GM18517 (cell line): Measurements from ENCODE around the gene CA6.
"Not testable (repeated sequence)": the region's sequence is repeated elsewhere in the genome, so short reads cannot be mapped to it uniquely, and the experiment has no call there.

Source experiments
- ATAC-seq: cut with Tn5 transposase; IDR thresholded peaks from one replicate; pipeline ENCODE4 v1.9.1; 2021; ENCODE audit warnings: mild to moderate bottlenecking, moderate library complexity; ENCODE audit not compliant: unreplicated experiment

The CA6 gene

DNA sequence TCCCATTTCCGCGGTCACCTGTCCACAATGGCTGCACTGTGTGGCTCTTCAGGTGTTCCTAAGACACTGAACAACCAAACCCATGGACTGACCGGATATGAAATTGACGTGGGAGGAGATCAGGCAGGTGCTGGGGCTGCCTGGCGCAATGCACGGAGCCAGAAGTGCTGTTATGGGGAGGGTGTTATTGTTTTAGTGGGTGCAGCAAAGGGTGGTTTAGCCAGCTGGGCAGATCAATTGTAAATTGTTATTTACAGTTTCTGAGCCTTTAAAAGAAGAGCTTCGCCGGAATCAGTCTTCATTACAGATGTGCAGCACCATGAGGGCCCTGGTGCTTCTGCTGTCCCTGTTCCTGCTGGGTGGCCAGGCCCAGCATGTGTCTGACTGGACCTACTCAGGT, at the start of gene CA6:
Gene CA6 (plus strand): TSS at position 301 of the 400 bp plus-strand sequence. CDS start 19 bp downstream, at position 320.
- ATAC-seq, result no peak

DNA sequence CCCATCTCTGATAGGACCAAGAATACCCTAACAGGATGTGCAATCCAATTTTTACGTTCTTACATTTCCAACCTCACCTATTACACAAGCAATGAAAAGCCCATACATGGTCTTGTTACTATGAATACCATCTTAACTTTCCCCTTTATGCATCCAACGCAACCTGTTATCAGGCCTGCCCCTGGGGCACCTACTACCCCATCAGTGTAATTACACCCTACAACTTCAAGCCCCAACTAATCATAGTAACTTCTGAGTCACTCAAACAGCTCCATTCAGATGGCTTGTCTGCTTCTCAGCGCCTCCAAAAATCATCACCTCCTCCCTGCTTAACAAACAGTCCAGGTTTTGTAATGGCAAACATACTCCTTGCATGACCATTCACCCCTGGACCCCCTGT, 48.9 kb upstream of the CA6 start:
- not testable (repeated sequence) for ATAC-seq

DNA sequence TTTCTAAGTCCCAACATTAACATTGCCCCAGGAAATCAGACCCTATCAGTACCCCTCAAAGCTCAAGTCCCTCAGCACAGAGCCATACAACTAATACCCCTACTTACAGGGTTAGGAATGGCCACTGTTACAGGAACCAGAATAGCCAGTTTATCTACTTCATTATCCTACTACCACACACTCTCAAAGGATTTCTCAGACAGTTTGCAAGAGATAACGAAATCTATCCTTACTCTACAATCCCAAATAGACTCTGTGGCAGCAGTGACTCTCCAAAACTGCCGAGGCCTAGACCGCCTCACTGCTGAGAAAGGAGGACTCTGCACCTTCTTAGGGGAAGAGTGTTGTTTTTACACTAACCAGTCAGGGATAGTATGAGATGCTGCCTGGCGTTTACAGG, 48.2 kb upstream of the CA6 start:
- not testable (repeated sequence) for ATAC-seq

DNA sequence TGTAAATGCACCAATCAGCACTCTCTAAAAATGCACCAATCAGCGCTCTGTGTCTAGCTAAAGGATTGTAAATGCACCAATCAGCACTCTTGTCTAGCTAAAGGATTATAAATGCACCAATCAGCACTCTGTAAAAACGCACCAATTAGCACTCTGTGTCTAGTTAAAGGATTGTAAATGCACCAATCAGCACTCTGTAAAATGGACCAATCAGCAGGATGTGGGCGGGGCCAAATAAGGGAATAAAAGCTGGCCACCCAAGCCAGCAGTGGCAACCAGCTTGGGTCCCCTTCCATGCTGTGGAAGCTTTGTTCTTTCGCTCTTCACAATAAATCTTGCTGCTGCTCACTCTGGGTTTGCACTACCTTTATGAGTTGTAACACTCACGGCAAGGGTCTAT, 47.2 kb upstream of the CA6 start:
- ATAC-seq, result not testable (repeated sequence)

DNA sequence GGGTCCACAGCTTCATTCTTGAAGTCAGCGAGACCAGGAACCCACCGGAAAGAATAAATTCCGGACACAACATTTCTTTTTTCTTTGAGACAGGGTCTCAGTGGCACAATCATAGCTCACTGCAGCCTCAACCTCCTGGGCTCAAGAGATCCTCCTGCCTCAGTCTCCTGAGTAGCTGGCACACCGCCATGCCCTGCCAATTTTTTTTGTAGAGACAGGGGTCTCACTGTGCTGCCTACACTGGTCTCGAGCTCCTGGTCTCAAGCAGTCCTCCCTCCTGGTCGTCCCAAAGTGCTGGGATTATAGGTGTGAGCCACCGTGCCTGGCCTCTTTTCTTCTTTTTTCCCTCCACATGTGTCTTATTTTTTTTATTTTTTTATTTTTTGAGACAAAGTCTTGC, 46.6 kb upstream of the CA6 start:
- no peak for ATAC-seq

DNA sequence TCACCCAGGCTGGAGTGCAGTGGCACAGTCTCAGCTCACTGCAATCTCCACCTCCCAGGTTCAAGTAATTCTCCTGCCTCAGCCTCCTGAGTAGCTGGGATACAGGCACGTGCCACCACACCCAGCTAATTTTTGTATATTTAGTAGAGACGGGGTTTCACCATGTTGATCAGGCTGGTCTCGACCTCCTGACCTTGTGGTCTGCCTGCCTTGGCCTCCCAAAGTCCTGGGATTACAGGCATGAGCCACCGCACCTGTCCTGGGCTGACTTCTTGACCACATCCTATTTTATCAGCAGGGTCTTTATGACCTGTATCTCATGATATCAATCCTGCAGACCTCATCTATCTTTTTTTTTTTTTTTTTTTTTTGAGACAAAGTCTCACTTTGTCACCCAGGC, 45.0 kb upstream of the CA6 start:
- not testable (repeated sequence) for ATAC-seq

DNA sequence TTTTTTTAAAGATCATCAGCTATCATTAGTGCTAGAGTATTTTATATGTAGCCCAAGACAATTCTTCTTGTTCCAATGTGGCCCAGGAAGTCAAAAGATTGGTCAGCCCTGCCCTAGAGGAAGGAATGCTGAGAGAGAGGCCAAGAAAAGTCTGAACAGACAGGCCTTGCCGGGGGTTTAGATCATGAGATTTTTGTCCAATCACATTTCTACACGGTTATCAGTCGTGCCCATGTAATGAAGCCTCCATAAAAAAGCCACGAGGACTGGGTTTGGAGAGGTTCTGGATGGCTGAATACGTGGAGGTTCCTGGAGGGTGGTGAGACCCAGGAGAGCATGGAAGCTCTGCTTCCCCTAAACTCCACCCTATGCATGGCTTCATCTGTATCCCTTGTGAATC, 42.9 kb upstream of the CA6 start:
- no peak for ATAC-seq

DNA sequence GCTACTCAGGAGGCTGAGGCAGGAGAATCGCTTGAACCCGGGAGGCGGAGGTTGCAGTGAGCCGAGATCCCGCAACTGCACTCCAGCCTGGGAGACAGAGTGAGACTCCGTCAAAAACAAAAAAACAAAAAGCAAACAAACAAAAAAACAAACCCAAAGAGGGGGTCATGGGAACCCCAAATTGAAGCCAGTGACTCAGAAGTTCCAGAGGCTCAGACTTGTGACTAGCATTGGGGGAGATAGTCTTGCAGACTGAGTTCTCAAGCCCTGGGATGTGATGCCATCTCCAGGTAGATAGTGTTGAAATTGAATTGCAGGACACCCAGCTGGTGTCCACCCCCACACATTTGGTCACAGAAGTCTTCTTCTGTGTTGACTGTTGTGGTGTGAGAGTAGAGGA, 42.3 kb upstream of the CA6 start:
- no peak for ATAC-seq

DNA sequence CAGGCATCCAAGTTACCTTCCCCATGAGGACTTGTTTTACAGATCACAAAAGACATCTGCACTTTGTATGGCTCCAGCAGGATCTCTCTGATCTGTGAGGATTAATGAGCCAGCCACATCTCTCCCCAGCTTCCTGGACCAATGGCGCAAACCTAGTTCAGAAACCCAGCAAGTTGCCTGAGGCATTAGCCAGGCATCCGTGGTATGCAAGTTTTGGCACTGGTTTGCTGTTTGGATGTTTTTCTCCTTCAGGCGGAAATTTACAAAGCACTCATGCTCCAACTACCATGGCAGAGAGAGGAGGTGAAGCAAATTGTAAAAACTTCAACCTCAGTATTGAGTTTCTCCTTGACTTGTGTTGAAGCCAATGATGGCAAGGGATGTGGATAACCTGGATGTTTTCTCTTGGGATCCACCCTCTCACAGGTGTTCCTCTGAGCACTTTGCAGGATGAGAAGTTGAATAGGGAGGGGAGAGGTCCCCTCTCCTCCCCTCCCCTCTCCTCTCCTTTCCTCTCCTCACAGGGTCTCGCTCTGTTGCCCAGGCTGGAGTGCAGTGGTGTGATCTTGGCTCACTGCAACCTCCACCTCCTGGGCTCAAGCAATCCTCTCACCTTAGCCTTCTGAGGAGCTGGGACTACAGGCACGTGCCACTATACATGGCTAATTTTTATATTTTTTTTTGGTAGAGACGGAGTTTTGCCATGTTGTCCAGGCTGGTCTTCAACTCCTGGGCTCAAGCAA, 41.6 kb upstream of the CA6 start:
- no peak for ATAC-seq

DNA sequence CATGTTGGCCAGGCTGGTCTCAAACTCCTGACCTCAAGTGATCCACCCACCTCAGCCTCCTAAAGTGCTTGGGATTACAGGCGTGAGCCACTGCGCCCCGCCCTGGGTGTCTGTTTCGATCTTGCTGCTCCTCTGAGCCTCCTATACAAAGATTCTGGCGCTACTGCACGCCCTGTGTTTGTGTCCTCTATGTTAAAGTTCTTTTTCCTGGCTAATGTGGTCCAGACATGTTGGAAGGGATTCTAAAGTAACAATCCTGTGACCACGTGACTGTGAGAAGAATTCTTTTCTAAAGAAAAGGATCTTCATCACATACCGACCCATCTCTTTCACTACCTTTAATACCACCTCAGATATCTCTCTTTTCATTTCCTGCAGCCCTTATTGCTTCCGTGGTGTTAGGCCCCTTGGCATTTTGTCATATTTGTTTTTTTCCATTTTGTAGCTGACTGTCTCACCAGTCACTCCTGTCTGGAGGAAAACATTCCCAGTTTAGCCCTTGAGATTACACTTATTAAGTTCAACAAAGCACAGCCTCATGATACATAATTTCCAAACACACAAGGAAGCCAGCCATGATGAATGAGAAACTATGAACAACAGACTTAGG, 40.0 kb upstream of the CA6 start:
- no peak for ATAC-seq

DNA sequence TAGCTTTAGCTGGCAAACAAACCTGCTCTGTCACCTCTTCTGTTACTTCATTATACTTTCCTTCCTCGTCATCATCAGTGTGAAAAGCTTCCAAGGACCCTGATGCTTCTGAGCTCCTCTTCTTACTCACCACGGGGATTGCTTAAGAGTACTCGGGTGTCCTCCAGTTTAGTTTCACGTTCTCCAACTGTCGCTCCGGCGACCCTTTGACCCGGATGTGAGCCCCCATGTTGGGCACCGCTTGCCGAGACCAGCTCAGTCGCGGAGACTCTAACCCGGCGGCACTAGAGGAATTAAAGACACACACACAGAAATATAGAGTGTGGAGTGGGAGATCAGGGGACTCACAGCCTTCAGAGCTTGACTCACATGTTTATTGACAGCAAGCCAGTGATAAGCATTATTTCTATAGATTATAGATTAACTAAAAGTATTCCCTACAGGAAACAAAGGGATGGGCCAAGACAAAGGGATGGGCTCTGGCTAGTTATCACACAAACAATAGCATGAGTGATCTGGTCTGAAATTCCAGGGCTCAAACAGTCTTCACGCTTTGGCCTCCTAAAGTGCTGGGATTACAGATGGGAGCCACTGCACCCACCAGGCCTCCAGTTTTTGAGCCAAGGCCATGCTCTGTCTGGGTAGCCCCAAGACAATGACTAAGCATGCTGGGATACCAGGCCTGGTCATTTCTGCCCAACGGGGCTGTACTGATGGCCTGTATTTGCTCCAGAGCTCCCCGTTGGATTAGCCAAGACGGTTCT, 37.1 kb upstream of the CA6 start:
- ATAC-seq, result no peak

DNA sequence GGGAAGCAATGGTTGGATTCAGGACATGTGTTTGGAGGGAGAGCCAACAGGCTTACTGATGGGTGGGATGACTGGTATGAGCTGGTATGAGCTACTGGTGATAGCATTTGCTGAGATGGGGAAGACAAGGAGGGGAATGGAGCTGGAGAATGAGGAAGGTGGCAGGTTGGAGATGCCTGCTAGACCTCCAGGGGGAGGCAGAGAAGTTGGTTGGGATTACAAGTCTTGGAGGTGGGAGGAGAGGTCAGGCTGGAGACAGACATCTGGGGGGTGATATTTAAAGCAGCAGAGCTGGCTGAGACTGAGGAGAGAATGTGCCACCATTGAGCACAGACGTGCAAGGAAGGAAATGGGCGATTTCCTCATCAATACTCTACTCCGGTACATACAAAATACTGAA, 35.3 kb upstream of the CA6 start:
- ATAC-seq, result no peak

DNA sequence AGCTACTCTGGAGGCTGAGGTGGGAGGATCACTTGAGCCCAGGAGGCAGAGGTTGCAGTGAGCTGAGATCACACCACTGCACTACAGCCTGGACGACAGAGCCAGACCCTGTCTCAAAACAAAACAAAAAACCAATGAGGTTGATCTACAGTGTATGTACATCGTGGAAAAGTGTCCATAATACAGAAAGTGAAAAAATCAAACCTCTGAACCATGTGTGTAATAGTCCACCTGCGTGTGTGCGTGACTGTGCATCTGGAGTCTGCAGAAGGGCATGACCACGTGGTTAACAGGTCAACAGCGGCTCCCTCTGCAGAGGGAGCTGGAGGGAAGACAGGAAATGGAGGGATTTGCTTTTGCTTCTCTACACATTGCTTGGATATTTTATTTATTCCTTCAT, 34.8 kb upstream of the CA6 start:
- ATAC-seq, result no peak

DNA sequence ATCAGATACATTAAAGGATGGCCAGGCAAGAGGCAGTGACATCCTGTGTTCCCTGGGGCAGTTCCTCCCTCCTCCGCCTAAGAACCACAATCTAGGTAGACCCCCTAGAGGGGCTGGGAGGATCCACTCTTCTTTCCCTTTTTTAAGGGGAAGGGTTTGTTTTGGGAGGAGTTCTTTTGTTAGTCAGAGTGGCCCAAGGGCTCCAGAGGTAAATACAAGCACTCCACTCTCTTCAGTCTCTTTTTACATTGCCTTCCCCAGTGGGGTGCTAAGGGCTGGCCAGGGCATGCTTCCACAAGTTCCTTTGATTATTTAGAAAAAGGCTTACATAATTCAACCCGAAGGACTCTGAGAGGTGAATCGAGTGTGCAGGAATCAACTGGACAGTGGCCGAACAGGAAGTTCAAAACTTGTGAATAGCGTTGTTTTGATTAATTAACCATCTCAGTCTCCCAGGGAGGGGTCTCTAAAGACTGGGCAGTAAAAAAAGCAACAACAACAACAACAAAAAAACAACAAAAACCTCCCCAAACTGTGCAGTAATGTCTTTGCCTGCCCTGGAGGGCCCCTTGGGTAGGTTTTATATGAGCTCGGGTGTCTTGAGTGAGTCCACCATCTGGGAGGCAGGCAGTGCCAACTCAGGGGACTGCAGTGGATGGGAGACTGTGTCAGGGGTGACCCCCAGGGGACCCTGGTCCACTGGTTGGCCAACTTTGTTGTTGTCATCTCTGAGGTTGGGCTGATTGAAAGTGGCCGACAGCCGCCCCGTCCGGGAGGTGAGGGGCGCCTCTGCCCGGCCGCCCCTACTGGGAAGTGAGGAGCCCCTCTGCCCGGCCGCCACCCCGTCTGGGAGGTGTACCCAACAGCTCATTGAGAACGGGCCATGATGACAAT, 34.0 kb upstream of the CA6 start:
- no peak for ATAC-seq

DNA sequence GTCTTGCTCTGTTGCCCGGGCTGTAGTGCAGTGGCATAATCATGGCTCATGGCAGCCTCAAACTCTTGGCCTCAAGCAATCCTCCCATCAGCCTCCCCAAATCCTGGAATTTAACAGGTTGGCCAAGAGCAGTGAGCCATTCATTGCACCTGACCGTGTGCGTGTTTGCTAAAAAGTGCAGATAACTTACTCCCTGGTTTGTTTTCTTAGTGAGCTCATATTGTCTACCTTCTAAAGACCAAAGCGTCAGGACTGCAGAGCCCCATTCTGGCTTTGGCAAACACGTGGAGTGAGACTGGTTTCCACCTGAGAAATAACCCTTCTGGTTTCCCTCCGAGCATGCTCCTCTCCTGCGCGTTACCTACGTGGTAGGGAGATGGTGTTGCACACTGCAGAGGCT, 32.2 kb upstream of the CA6 start:
- ATAC-seq, result no peak

DNA sequence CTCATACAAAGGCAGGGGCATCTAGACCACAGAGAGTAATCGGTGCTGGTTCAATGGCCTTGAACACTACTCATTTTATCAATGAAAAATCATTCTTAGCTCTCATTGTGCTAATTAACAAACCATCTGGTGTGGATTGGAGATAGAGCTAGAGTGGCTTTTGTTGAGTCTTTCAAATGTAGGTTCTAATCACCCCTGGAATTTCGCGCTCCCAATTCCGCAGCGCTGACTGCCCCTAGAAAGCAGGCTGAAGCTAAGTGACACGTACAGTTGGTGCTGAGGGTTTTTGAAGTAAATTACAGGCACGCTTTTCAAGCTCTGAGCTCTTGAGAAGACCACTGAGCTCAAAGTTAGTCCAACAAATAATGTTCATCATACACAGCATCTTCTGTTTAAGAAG, 31.2 kb upstream of the CA6 start:
- ATAC-seq, result no peak

DNA sequence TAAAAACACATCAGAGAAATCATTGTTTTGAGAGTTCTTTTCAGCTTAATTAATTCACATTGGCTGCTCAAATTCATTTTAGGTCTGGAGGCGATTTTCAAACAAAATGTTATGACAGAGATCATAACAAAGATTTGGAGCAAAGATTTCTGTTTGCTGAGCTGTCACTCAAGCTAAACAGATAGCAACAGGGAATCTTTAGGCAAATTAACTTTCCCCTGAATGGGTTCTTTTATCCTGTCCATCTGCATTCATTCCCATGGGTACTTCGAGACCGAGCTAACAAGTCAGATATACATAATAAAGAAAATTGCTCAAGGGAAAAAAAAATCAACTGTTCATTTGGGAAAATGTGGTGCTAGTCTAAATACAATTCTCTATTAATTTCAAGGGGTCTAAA, 30.2 kb upstream of the CA6 start:
- no peak for ATAC-seq

DNA sequence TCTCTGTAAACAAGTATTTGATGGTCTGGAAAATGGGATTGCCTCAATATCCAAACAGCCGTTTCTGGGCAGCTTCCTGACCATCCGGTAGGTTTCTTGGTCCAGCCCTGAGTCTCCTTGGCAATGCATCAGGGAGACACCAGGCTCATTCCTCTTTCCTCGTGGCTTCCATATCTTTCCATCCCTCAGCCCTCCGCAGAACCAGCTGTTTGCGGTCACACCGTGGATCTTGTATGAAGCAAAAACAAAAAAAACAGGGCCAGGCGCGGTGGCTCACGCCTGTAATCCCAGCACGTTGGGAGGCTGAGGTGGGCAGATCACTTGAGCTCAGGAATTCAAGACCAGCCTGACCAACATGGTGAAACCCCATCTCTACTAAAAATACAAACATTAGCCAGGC, 28.1 kb upstream of the CA6 start:
- ATAC-seq, result not testable (repeated sequence)

DNA sequence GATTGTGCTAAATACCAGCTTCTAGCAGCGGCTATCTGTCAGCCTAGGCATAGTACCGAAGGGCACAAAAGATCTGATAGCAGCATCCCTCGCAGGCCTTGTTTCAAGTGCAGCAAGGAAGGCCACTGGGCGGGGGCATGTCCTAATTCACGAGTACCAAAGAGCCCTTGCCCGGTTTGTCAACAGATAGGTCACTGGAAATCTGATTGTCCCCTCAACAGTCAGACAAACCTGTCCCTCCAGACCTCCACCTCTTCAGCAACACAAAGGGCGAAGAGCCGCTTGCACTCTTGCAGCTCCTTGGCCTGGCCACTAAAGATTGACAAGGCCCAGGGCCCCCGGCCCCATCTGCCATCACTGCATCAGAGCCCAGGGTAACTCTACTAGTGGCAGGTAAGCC, 22.7 kb upstream of the CA6 start:
- ATAC-seq, result no peak

DNA sequence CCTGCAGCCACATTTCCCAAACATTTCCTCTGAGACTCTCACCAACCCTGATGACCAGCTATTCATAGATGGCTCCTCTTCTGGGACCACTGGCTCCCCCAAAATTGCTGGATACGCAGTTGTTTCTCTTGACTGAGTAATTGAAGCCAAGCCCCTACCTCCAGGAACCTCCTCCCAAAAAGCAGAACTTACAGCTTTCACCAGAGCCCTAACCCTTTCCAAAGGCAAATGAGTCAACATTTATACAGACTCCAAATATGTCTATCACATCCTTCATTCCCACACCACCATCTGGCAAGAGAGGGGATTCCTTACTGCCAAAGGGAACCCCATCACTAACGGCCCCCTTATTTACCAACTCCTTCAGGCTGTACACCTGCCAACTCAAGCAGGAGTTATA, 20.3 kb upstream of the CA6 start:
- no peak for ATAC-seq

DNA sequence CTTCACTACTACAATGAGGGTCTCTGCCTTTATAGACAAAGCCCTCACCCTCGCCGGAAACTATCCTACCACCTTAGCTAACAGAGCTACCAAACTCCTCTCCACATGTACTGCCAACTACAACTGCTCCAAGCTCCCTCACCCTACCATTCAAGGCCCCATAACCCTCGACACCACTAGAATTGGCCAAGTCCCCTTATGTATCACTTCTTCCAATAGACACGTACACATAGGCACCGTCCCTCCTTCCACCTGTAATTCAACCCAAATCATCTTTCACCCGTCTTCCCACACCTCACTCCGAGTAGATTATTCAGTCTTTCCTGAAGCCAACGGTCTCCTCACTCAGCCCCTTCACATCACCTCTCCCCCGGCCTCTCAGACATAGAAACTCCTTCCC, 19.7 kb upstream of the CA6 start:
- no peak for ATAC-seq
